ENCODE results near the gene FLII.
A peak's percentile ranks its signal among the peaks of the same experiment; 100 is the strongest.

FLII gene

GRCh38 chr17:18267366-18267765 is 8.8 kb upstream of the FLII start:
- H3K4me3 ChIP-seq (ENCODE audit: low read depth, low read length), result no peak overlapping the region
- TF ChIP-seq CTCF (IDR thresholded peaks at IDR 0.05; ENCODE audit: low read depth, low read length, missing control alignments), result no peak
- DNase-seq (ENCODE audit: low read depth), result no peak

- TF ChIP-seq CTCF (IDR thresholded peaks at IDR 0.05; ENCODE audit: low read depth, low read length, missing control alignments), result no peak
- no peak for DNase-seq (ENCODE audit: low read depth)
- no peak overlapping the region for H3K4me3 ChIP-seq (ENCODE audit: low read depth, low read length)
These were observed 5.5 kb upstream of the FLII start for GRCh38 chr17:18263885-18264682.

GRCh38 chr17:18262641-18263040 is 4.1 kb upstream of the FLII start:
- no peak overlapping the region for H3K4me3 ChIP-seq (ENCODE audit: low read depth, low read length)
- no peak for DNase-seq (ENCODE audit: low read depth)
- no peak for TF ChIP-seq CTCF (IDR thresholded peaks at IDR 0.05; ENCODE audit: low read depth, low read length, missing control alignments)

GRCh38 chr17:18262111-18262510 is 3.6 kb upstream of the FLII start:
- DNase-seq (ENCODE audit: low read depth), result no peak
- TF ChIP-seq CTCF (IDR thresholded peaks at IDR 0.05; ENCODE audit: low read depth, low read length, missing control alignments), result no peak
- H3K4me3 ChIP-seq (ENCODE audit: low read depth, low read length), result no peak overlapping the region

- DNase-seq (ENCODE audit: low read depth), result no peak
- TF ChIP-seq CTCF (IDR thresholded peaks at IDR 0.05; ENCODE audit: low read depth, low read length, missing control alignments), result no peak
- peak overlapping the region; percentile 70 for H3K4me3 ChIP-seq (ENCODE audit: low read depth, low read length)
These were observed 3.1 kb upstream of the FLII start for GRCh38 chr17:18261659-18262058.

GRCh38 chr17:18261146-18261515 is 2.6 kb upstream of the FLII start:
- DNase-seq (ENCODE audit: low read depth), result no peak
- no peak for TF ChIP-seq CTCF (IDR thresholded peaks at IDR 0.05; ENCODE audit: low read depth, low read length, missing control alignments)

More at GRCh38 chr17:18261146-18261515, 2.6 kb upstream of the FLII start:
- H3K4me3 ChIP-seq (ENCODE audit: low read depth, low read length), result peak overlapping the region; percentile 70

Data from GM12864 (cell line).